Adrenal gland (tissue), 5 donors: Measurements from ENCODE around the gene HIVEP3.

Experiments
- CTCF ChIP-seq, 6 experiments: fragments of 450-650 bp in 4 of 6; fragments of 200-600 bp in 2 of 6; sonication (generic) in 1 of 6; IDR thresholded peaks; 1 replicate in 5 of 6; 2 replicates in 1 of 6; pipeline versions ENCODE4 v1.5.1 to v1.8.0; 2016 to 2021; ENCODE audit warnings: antibody characterized with exemption in 6 of 6, mild to moderate bottlenecking in 2 of 6, moderate library complexity in 1 of 6
- POLR2A ChIP-seq, 2 donors: fragments of 450-650 bp; IDR thresholded peaks; one replicate each; pipeline ENCODE4 v1.6.1; 2017; ENCODE audit warnings: antibody characterized with exemption in 2 of 2, mild to moderate bottlenecking in 2 of 2, moderate library complexity in 1 of 2
- donor health status: DM: no; HTN: no; CAD: no.

GRCh38 chr1:41557751-41558455 lies 360.8 kb downstream of the HIVEP3 start:
- no peak for TF ChIP-seq CTCF (IDR thresholded peaks at IDR 0.05)
- TF ChIP-seq POLR2A (IDR thresholded peaks at IDR 0.05) = no peak
